SK-N-SH treated with all-trans-retinoic acid at 6 μM for 48 hours (cell line): ENCODE results near the gene SNAPC4.

ENCODE experiments used
- ATAC-seq: fragments of 200-7000 bp; cut with Tn5 transposase; 3 replicates; pipeline ENCODE4 v1.9.1; 2020; ENCODE audit warnings: mild to moderate bottlenecking, moderate library complexity
- ARNTL ChIP-seq: fragments of 450-650 bp; formaldehyde crosslinking; IDR thresholded peaks from 2 replicates; pipeline ENCODE4 v1.5.0; 2020; ENCODE audit warnings: low read depth, mild to moderate bottlenecking, moderate library complexity, borderline replicate concordance
- BACH2 ChIP-seq: fragments of 250-450 bp; sonication (Bioruptor Pico); IDR thresholded peaks from 2 replicates; pipeline ENCODE4 v1.9.0; 2021; ENCODE audit warnings: mild to moderate bottlenecking, borderline replicate concordance
- CSDC2 ChIP-seq: fragments of 250-450 bp; sonication (Bioruptor Pico); IDR thresholded peaks from 2 replicates; pipeline ENCODE4 v1.5.0; 2020; ENCODE audit warnings: mild to moderate bottlenecking, moderate library complexity
- ESRRG ChIP-seq: fragments of 250-450 bp; sonication (Bioruptor Pico); IDR thresholded peaks from 2 replicates; pipeline ENCODE4 v1.6.1; 2021; ENCODE audit warnings: mild to moderate bottlenecking
- GLIS3 ChIP-seq: fragments of 250-450 bp; sonication (Bioruptor Pico); IDR thresholded peaks from 2 replicates; pipeline ENCODE4 v1.5.0; 2020; ENCODE audit warnings: mild to moderate bottlenecking, moderate library complexity
- ISL1 ChIP-seq: fragments of 250-450 bp; sonication (Bioruptor Pico); IDR thresholded peaks from 2 replicates; pipeline ENCODE4 v2.1.2; 2022; ENCODE audit warnings: mild to moderate bottlenecking, moderate library complexity
- OSR1 ChIP-seq: fragments of 250-450 bp; sonication (Bioruptor Pico); IDR thresholded peaks from 2 replicates; pipeline ENCODE4 v1.8.0; 2022; ENCODE audit warnings: moderate library complexity, mild to moderate bottlenecking, inconsistent platforms
- PPARA ChIP-seq: fragments of 250-450 bp; sonication (Bioruptor Pico); IDR thresholded peaks from 2 replicates; pipeline ENCODE4 v1.5.0; 2020; ENCODE audit warnings: mild to moderate bottlenecking, borderline replicate concordance
- RARB ChIP-seq: fragments of 250-450 bp; sonication (Bioruptor Pico); IDR thresholded peaks from 2 replicates; pipeline ENCODE4 v1.8.0; 2021; ENCODE audit warnings: mild to moderate bottlenecking, moderate library complexity
- SNAI2 ChIP-seq: fragments of 250-450 bp; sonication (Bioruptor Pico); IDR thresholded peaks from 2 replicates; pipeline ENCODE4 v1.5.0; 2020; ENCODE audit warnings: mild to moderate bottlenecking, moderate library complexity
- TCF4 ChIP-seq: fragments of 250-450 bp; sonication (Bioruptor Pico); IDR thresholded peaks from 2 replicates; pipeline ENCODE4 v1.8.0; 2021; ENCODE audit warnings: mild to moderate bottlenecking, moderate library complexity, borderline replicate concordance
- ZC3H10 ChIP-seq: fragments of 250-450 bp; sonication (Bioruptor Pico); IDR thresholded peaks from 2 replicates; pipeline ENCODE4 v1.5.1; 2021; ENCODE audit warnings: mild to moderate bottlenecking, moderate library complexity
- ZFP3 ChIP-seq: fragments of 250-450 bp; sonication (Bioruptor Pico); IDR thresholded peaks from 2 replicates; pipeline ENCODE4 v1.5.0; 2020; ENCODE audit warnings: mild to moderate bottlenecking, moderate library complexity
- ZFP30 ChIP-seq: fragments of 450-650 bp; formaldehyde crosslinking; IDR thresholded peaks from 2 replicates; pipeline ENCODE4 v1.5.0; 2022; ENCODE audit warnings: mild to moderate bottlenecking, moderate library complexity
- ZNF565 ChIP-seq: fragments of 450-650 bp; formaldehyde crosslinking; conservative IDR thresholded peaks from 2 replicates; pipeline ENCODE4 v1.5.0; 2020; ENCODE audit warnings: low read depth, mild to moderate bottlenecking, moderate library complexity
- ZNF70 ChIP-seq: fragments of 450-650 bp; formaldehyde crosslinking; IDR thresholded peaks from 2 replicates; pipeline ENCODE4 v1.5.0; 2020; ENCODE audit warnings: mild to moderate bottlenecking, moderate library complexity
- ZNF8 ChIP-seq: fragments of 450-650 bp; formaldehyde crosslinking; IDR thresholded peaks from 2 replicates; pipeline ENCODE4 v1.5.0; 2020; ENCODE audit warnings: mild to moderate bottlenecking, moderate library complexity
- TF ChIP-seq, protein P1 (sequence below): fragments of 250-450 bp; sonication (Bioruptor Pico); IDR thresholded peaks from 2 replicates; pipeline ENCODE4 v1.8.0; 2021; ENCODE audit warnings: low read depth, mild to moderate bottlenecking, moderate library complexity, borderline replicate concordance
- TF ChIP-seq, protein P2 (sequence below): fragments of 250-450 bp; sonication (Bioruptor Pico); IDR thresholded peaks from 2 replicates; pipeline ENCODE4 v1.5.0; 2020; ENCODE audit warnings: mild to moderate bottlenecking, moderate library complexity
- TF ChIP-seq, protein P3 (sequence below): fragments of 250-450 bp; sonication (Bioruptor Pico); IDR thresholded peaks from 2 replicates; pipeline ENCODE4 v1.5.1; 2020; ENCODE audit warnings: low read depth, mild to moderate bottlenecking, moderate library complexity

SNAPC4 gene

DNA sequence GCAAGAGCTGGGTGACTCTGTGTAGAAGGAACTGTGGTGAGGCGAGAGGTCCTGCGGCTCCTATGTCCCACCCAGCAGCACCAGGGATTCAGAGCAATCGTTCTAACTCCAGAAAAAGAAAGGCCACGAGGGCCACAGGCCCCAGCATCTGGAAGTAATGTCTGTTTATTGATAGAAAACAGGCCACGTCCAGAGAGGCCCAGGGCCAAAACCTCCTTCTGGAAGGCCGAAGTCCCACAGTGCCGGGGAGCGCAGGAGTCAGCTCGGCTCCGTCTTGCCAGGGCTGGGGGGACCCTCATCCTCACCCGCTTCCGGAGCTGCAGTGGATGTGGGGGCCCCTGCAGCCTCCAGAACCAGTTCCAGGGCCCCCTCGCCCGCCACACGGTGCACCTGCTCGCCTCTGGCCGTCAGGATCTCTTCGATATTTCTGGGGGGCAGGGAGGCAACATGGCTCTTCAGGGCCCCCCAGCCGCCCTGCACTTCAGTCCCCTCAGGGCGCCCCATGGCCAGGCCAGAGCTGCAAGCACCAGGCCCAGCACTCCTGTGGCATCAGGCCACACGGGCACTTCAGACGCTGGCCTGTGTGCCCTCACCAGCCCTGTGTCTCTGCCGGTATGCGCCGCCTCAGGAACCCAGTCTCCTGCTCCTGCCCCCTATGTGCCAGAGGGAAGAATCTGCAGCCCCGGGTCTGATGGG is 38.1 kb downstream of the SNAPC4 start:
- no peak for TF ChIP-seq ZNF70 (CRISPR knock-in tag)
- no peak for TF ChIP-seq CSDC2
- TF ChIP-seq, protein P1, sequence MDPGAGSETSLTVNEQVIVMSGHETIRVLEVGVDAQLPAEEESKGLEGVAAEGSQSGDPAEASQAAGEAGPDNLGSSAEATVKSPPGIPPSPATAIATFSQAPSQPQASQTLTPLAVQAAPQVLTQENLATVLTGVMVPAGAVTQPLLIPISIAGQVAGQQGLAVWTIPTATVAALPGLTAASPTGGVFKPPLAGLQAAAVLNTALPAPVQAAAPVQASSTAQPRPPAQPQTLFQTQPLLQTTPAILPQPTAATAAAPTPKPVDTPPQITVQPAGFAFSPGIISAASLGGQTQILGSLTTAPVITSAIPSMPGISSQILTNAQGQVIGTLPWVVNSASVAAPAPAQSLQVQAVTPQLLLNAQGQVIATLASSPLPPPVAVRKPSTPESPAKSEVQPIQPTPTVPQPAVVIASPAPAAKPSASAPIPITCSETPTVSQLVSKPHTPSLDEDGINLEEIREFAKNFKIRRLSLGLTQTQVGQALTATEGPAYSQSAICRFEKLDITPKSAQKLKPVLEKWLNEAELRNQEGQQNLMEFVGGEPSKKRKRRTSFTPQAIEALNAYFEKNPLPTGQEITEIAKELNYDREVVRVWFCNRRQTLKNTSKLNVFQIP (CRISPR knock-in tag): no peak
- TF ChIP-seq TCF4 (CRISPR knock-in tag): peak; percentile 68
- no peak for TF ChIP-seq ZFP3 (CRISPR knock-in tag)
- TF ChIP-seq SNAI2 (CRISPR knock-in tag): no peak
- TF ChIP-seq, all 23 proteins: peak for 1
- no peak for ATAC-seq

DNA sequence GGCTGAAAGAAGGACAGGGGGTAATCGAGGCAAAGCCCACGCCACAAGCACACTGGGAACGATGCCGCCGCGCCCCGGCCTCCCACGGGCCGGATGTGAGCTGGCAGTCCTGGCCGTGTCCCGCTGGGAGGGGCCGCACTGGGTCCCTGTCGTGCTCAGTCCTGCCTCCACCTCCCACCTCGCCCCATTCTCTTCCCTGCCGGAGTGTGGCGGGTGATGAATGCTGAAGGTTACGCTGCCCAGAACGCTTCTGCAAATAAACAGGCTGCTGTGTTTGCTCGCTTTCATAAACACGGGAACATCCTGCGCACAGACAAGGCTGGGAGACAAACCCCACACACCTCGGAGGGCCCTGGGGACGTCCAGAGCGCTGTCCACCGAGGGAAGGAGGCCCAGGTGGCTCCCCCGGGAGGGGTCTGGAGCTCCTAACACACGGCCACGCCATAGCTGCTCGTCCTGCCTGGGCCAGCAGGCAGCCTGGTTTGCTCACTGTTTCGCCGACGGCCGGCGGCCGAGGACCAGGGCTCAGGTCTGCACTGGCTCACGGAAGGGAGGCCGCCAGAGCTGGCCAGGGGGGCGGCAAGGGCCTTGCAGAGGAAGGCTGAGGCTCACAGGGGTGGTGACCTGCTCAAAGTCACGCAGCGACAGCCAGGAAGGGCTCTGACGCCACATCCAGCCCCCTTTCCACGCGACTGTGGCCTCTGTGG is 38.8 kb downstream of the SNAPC4 start:
- TF ChIP-seq RARB (CRISPR knock-in tag): no peak
- TF ChIP-seq ESRRG (CRISPR knock-in tag): no peak
- no peak for TF ChIP-seq ARNTL (CRISPR knock-in tag)
- TF ChIP-seq ZNF565 (CRISPR knock-in tag): no peak
- TF ChIP-seq ISL1 (CRISPR knock-in tag): no peak
- TF ChIP-seq ZC3H10: no peak
- TF ChIP-seq ZFP3 (CRISPR knock-in tag): no peak
- no peak for TF ChIP-seq PPARA
- TF ChIP-seq OSR1 (CRISPR knock-in tag): no peak
- no peak for TF ChIP-seq CSDC2
- no peak for TF ChIP-seq BACH2 (CRISPR knock-in tag)
- TF ChIP-seq, protein P2, sequence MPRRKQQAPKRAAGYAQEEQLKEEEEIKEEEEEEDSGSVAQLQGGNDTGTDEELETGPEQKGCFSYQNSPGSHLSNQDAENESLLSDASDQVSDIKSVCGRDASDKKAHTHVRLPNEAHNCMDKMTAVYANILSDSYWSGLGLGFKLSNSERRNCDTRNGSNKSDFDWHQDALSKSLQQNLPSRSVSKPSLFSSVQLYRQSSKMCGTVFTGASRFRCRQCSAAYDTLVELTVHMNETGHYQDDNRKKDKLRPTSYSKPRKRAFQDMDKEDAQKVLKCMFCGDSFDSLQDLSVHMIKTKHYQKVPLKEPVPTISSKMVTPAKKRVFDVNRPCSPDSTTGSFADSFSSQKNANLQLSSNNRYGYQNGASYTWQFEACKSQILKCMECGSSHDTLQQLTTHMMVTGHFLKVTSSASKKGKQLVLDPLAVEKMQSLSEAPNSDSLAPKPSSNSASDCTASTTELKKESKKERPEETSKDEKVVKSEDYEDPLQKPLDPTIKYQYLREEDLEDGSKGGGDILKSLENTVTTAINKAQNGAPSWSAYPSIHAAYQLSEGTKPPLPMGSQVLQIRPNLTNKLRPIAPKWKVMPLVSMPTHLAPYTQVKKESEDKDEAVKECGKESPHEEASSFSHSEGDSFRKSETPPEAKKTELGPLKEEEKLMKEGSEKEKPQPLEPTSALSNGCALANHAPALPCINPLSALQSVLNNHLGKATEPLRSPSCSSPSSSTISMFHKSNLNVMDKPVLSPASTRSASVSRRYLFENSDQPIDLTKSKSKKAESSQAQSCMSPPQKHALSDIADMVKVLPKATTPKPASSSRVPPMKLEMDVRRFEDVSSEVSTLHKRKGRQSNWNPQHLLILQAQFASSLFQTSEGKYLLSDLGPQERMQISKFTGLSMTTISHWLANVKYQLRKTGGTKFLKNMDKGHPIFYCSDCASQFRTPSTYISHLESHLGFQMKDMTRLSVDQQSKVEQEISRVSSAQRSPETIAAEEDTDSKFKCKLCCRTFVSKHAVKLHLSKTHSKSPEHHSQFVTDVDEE (CRISPR knock-in tag): no peak

DNA sequence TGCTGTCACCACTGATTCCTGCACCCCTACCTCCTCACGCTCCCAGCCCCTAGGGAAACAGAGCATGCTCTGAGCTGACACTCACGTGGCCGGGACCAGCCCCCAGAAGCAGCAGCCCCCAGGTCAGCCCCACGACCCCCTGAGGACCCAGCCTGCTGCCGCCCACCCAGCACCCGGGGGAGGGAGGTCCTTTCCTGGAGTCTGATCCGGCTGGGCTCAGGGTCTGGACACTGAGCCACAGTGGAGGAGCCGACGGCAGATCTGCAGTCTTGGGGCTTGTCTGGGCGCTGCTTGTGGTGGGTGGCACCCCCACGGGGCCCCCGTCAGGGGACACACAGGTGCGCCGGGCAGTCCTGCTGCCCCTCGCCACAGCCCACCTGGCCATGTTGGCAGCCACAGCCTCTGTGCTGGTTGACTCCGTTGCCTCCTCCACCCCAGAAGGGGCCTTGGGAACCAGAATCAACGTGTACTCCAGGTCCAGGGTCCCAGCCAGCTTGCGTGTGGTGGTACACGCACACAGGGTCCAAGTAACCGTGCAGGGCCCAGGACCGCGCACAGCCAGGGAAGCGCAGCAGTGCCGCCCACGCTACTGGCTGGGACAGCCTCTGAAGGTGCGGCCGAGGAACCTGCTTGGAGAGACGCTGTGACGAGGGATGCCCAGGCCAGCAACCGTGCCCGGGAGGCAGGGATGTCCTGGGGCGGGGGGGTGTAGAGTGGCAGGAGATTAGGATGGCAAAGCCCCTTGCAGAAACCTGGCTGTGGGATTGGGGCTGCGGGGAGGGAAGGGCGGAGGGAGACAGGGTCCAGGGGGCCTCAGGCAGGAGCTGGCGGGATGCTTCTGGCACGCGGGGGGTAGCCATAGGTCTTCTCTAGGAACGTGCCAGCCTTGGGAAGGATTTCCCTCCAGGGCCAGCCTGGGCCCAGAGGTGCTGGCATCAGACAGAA is 39.9 kb downstream of the SNAPC4 start:
- ATAC-seq: no peak
- TF ChIP-seq RARB (CRISPR knock-in tag): no peak
- TF ChIP-seq, protein P2 (CRISPR knock-in tag): no peak
- TF ChIP-seq ZFP3 (CRISPR knock-in tag): no peak
- TF ChIP-seq PPARA: no peak
- TF ChIP-seq, protein P3, sequence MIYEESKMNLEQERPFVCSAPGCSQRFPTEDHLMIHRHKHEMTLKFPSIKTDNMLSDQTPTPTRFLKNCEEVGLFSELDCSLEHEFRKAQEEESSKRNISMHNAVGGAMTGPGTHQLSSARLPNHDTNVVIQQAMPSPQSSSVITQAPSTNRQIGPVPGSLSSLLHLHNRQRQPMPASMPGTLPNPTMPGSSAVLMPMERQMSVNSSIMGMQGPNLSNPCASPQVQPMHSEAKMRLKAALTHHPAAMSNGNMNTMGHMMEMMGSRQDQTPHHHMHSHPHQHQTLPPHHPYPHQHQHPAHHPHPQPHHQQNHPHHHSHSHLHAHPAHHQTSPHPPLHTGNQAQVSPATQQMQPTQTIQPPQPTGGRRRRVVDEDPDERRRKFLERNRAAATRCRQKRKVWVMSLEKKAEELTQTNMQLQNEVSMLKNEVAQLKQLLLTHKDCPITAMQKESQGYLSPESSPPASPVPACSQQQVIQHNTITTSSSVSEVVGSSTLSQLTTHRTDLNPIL (CRISPR knock-in tag): no peak
- no peak for TF ChIP-seq ZNF8 (CRISPR knock-in tag)
- no peak for TF ChIP-seq ZC3H10
- no peak for TF ChIP-seq ZFP30 (CRISPR knock-in tag)
- no peak for TF ChIP-seq CSDC2
- no peak for TF ChIP-seq SNAI2 (CRISPR knock-in tag)
- TF ChIP-seq ESRRG (CRISPR knock-in tag): no peak
- no peak for TF ChIP-seq OSR1 (CRISPR knock-in tag)
- TF ChIP-seq GLIS3 (CRISPR knock-in tag): no peak

More for the DNA sequence above, 38.8 kb downstream of the SNAPC4 start:
- ATAC-seq: no peak
